Raji (cell line): ENCODE data around the gene TFAP2D.

Source experiments
- POLR2A ChIP-seq: IDR thresholded peaks from 2 replicates; pipeline ENCODE4 v1.6.1; 2011; ENCODE audit warnings: low read depth, low read length, control low read depth; ENCODE audit not compliant: insufficient read depth

The TFAP2D gene

DNA sequence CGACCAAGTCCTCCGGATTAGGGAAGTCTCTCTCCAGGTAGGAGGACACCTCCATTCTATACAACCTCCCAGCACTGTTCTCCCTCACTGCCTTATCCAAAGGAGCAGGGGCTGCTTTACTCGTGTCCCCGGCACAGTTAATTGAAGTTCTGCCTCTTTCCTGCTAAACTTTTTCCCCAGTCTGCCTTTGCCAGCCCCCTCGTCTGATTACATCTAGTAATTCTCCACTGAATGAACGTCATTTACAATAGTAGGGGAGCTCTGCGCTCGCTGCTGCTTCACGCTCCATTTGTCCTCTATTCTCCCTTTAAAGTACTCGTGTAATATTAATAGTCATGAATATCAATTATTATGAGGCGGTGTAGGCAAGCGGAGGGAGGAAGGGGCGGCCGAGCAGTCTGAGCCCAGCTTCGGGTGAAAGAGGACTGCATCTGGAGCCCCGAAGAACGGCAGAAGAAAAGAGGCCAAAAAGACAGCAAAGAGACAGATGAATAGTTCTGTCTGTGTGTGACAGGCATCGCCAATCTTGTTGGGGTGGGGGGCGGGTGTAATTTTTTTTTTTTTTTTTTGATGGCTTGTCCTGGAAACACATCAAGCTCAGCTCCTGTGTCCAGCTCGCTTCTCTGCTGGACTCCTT is 108.2 kb downstream of the TFAP2D start:
- TF ChIP-seq POLR2A = no peak

DNA sequence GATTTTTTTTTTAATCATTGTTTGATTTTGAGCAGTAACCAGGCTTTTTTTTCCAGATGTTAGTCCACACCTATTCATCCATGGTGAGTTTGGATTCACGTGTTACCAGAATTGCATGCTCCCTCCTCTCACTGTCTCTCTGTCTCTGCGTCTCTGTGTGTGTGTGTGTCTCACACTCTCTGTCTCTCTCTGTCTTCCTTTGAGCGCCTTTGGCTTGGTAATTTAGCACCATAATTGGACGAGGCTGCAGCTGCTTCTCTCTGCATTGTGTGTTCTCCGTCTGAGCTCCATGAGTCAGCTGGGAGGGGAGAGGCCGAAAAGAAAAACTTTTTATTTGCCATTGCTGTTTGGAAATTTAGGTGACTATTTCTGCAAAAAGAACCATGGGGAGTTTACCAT is 108.8 kb downstream of the TFAP2D start:
- no peak for TF ChIP-seq POLR2A
